Stimulated activated CD4-positive, alpha-beta T cell treated with anti-CD3 and anti-CD28 coated beads, Interleukin-2, amount 100 ng/mL, for 4 hours (primary cell): ENCODE measurements around the gene COG7.
"Not testable (repeated sequence)": the region's sequence is repeated elsewhere in the genome, so short reads cannot be mapped to it uniquely, and the experiment has no call there.

Experiments used
- DNase-seq: peaks from one replicate; pipeline ENCODE4 v3.0.0-alpha.2; 2020; ENCODE audit warnings: low read depth

The COG7 gene

DNA sequence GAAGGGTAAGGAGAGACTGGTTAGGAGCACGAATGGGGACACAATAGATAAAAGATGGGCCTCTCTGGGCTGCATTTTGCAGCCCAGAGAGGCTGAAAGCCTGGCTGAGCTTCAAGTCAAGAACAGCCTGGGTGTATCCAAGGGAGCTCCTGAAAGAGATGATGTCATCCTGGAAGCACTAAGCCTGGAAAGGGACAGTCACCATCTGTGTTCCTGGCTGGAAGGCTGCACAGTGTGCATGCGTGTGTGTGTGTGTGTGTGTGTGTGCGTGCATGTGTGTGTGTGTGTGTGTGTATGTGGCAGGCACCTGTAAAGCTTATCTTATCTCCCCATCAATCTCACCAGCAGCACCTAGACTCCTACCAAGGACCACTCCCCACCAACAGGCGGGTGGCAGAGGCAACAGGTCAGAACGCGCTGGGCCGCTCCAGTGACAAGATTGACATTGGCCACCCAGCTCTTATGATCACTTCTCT is 44.1 kb downstream of the COG7 start:
- DNase-seq = no peak

DNA sequence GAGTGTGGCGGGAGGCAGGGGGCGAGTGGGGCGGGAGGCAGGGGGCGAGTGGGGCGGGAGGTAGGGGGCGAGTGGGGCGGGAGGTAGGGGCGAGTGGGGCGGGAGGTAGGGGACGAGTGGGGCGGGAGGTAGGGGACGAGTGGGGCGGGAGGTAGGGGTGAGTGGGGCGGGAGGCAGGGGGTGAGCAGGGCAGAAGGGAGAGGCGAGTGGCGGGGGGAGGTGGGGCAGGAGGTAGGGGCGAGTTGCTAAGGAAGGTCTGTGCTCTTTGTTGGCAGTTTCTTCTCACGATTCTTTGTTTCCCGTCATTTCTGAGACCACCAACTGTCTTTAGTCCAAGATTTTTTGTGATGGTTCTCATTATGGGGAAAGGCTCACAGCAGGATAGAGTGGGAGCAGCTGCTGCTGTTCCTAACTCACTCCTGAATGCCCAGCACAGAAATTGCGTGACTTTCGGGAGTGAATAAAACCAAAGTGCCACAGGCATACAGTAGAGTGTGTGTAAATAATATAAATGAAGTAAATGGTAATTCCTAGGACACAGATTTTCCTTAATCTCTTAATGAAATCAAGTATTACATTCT is 44.7 kb downstream of the COG7 start:
- DNase-seq = no peak

DNA sequence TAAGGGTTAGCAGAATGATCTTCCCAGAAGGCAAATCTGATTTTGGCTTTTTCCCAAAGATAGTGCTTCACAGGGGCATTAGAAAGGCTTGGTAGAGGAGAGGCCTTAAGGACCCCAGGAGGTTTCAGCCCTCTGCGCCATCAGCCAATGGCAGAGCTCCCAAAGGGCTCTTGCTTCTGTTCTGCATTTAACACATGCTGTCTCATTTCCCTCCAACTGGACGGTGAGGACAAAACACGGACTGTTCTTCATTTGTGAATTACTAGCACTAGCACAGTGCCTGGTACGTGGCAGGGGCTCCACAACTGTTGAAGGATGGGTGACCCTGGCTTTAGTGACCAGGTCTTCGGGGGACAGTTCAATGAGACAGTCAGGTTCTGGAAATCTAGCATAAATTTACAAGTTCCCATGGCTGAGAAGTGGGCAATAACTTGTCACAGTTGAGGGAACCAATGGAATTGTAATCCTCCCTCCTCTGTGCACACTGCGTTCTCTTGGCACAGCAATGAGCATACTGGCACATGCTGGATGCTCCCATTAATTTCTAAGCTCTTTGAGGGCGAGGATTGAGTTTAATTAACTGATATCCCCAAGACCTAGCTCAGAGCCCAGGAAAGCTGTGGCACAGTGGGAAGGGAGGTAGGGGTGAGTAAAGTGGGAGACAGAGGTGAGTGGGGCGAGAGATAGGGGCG is 45.4 kb downstream of the COG7 start:
- no peak for DNase-seq

DNA sequence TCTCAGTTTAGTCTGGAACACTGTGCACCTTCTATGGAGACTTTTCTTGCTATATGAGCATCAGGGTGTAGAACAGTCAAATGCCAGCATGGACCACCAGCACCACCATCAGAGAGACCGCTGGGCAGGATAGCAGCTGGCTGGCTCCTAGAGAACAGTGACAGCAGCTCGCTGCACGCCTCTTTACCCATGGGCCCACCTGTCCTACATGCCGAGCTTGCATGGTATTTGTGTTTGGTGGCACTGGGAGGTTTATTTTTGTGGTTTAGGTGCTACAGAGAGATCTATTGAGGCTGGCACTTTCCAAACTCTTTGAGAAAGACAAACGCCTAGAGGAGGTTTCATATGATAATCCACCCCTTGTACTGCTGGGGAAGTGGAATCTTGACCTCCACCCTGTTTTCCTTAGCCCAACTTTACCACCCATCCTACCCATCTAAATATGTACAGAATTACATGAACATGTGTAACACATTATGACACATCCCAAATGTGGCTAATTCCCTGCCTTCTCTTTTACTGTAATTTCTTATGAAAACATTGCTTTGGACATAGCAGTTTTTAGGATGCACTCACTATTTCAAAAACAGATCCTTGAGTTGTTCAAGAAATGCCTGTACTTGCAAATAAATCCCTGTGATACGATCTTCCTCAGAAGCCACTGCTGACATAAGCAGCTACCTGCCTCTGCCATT is 46.3 kb downstream of the COG7 start:
- no peak for DNase-seq

DNA sequence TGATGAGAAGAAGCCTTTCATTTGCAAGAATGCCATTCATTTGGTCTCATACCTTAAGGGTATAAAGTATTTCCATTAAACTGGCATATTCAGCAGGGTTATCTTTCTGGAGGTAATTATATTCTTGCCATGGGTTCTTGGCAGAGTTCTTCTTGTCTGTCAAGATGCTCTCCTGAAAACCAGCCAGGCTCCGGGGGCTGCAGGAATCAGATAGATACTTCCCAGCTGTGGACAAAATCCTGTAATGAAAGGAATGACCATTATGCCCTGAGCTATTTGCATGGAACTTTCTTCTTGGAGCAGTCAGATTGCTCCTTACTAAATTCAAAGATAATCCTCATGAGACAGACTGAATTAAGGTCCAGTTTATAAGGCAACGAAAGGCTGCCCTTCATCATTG is 47.0 kb downstream of the COG7 start:
- DNase-seq = no peak

DNA sequence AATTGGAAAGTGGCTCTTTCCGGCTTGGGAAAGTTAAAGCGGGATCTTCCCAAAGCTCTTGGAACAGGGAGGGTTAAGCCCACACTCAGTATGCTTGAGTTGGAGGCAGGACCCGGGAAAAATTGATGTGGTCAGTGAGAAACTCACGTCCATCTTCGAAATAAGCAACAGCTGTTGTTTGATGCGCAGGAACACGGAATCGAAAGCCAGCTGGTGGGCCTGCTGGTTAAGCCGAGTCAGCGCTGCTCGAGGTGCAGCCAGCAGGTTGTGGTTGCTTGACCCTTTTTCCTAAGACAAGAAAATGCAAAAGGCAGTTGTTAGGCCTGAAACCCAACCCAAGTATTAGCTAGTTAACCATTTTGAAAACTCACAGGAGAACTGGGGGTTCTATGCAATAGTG is 49.4 kb downstream of the COG7 start:
- no peak for DNase-seq

DNA sequence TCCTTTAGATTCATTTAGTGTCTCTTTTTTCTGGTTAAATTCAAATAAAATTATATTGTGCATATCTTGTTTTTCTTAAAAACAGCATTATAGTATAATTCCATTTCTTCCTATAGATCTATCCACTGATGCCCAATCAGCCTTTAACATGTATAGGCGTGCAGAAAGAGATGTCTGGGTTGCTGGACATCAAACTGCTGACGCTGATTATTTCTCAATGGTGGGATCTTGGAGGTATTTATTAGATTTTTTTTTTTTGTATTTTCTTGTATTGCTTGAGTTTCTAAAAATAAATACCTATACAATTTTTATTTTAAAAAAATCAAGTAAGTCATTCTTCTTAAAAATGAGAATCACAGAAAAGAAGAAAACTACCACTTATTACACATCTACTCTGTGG is 50.9 kb downstream of the COG7 start:
- DNase-seq = no peak

DNA sequence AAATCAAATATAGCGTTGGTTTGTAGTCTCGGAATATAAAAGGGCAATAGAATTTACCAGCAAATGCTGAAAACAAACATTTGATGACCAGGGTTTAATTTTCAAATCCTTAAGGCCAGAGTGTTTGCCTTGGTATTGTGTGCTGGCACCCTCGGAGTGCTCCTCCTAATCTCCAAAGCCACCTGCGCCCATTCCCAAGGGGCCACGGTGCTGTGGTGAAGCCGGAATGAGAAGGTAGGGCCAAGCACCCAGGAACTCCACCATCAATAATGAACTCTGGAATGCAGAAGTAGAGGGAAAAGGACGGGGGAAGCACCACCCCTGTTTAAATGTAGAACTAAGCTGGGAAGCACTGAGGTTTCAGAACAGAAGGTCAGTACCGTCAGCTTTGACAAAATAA is 51.9 kb downstream of the COG7 start:
- DNase-seq = no peak

DNA sequence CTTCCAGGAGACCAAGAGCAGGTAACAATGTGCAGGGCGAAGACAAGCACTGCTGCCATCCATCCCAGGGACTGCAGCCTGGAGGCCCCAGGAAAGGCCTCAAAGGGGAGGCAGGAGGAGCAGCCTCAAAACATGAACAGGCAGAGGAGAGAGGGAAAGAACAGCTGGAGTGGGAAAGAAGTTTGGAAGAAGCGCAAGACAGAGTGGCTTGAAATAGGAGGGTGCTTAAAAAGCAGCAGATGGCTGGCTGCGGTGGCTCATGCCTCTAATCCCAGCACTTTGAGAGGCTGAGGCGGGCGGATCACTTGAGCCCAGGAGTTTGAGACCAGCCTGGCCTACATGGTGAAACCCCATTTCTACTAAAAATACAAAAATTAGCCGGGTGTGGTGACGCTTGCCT is 52.5 kb downstream of the COG7 start:
- not testable (repeated sequence) for DNase-seq

DNA sequence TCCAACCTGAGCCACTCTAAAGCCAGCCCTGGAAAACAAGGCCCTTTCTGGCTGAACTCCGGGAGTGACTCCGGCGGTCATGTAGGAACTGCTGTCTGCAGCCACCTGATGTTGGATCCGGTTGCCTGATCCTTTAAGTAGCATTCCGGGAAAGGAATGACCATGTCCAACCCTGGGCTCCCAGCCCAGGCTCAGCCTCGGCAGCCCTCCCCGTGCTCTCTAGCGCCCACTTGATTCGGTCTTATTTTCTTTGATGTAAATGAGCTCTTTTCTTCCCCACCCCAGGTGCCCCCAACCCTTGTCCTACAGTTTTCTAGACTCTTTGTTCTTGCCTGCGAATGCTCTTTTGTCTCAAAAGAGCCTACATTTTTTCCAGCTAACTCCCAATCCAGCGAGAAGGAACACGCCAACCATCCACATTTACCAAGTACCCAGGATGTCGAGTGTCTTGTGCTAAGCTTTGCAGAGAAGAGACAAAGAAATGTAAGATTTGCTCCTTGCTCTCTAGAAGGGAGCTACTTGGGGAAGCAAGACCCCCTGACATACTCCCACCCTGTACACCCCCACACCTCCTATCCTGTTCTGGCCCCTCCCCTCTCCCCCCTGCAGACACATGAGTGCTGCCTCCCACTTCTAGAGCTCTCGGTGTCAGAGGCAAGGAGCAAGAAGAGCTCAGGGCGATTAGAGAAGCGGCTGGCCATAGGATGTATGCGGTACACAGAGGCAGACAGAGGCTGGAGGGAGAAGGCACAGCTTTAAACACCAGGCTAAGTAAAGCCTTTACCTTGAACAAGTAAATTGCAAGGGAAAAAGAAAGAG is 53.8 kb downstream of the COG7 start:
- DNase-seq = no peak

DNA sequence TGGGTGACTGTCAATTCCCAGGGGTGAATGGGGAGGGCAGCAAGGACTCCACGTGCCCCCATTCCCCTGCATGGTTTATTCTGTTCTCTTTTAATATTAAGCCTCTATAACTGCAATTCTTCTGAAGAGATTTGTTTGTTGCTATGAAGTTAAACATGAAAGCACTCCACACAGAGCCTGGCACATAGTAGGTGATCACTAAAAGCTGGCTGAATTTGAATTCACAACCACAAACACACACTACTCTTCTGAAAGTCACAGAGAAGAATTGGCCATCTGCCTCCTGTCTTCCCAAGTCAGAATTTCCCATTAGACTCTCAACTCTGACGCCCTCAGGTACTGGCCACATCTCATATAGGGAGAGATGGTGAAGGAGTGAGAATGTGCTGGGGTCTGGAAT is 55.5 kb downstream of the COG7 start:
- DNase-seq = no peak

DNA sequence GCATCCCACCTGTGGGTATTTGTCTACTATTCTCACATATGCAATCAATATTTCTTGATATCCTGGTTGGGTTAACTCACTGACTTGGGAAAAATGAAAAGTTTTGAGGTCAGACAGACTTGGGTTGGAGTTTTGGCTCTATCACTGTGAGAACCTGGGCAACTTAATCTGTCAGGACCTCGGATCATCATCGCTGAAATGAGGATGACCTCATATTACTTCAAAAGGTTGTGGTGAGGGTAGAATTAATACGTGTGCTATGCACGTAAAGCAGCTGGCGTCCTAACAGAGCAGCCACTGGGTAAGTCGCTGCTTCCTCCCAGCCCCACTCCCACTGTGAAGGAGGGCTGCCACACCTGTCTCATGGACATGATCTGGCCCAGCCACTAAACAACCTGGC is 57.3 kb downstream of the COG7 start:
- no peak for DNase-seq

DNA sequence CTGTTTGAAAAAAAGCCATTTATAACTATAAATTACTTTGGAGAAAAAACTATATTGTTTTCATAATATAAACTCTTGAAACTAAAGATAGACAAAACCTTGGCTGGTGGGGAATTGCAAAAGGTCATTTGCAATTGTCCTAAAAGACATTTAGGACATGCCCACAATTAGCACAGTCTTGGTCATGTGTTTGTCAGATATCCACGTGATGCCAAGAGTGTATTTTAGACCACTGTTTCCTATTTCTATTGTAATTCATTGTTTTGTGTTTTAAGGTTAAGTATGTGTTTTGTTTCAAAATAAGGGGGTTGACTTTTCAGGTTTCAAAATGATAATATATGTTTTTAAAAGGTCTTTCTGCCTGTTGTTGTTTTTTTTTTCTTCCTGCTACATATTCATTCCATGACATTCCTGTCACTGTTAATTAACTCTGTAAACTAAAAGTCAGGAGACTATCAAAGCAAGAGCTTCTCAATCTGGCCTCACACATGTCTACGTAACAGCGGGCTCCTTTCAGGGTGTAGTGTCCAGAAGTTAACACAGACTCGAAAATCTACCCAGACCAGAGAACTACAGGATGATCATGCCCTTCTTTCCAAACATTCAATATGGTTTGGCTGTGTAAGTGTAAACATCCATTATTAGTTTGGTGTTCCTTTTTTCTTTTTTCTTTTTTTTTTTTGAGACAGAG is 58.7 kb downstream of the COG7 start:
- DNase-seq = no peak

DNA sequence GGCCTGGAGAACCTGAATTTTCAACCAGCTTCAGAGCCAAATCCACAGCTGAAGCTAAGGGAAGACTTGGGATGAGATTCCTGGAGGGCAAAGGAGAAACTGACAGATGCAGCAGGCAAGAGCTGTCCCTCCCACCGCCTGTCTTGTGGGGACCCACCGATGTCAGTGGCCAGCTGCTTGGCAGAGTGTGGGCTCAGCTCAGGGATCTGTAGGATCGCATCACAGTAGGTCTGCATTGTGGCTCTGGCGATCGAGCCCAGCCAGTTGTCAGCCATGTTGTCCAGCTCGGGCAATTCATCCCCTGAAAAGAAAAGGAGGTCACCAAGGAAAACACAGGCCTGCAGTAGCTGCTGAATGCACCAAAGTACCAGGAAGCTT is 60.8 kb downstream of the COG7 start:
- DNase-seq = no peak

DNA sequence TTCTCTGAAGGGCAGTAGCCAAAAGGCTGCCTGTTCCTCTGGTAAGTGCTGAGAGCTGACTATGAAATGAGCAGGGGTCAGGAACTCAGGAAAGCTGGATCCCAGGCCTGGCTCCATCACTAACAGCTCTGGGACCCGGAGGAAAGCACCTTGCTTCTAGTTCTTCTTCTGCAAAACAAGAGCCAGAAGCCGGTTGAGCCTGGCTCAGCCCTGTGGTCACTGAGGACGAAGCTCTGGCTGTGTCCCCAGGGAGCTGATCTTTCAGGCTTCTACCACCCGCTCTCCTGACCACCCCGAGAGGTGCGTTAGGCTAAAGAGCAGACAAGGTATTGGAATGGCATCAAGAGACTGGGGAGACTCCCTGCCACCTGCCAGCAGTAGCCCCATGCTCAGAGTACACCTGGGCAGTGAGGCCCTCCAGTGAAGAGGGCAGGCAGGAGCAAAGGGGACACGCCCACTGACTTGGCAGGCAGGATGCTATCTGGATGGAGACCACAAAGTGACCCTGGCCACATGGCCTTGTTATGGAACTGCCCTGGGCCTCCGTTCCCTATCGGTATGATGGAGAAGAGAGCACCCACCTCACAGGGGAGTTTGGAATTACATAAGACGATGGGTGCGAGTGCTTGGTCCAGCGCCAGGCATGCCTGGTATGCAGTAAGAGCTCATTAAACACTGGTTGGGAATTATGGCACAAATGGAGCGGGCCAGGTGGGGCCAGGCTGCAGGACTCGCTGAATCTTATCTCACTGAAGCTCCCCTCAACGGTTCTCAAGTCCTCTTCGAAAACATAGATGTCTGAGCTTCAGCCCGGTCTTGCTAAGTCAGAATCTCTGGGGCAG is 61.4 kb downstream of the COG7 start:
- no peak for DNase-seq

DNA sequence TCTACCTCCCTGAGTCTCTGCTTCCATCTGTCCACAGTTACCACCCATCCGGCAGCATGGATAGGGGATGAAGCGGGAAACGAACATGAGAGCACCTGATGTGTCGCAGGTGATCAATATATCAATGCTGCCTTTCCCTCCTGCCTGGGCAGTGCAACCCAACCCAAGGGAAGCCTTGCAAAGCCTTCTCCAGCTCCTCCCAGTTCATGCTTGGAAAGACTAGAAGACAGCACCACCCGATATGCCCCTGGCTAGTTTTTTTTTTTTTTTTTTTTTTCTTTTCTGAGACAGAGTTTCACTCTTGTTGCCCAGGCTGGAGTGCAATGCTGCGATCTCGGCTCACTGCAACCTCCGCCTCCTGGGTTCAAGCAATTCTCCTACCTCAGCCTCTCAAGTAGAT is 63.1 kb downstream of the COG7 start:
- DNase-seq = not testable (repeated sequence)

DNA sequence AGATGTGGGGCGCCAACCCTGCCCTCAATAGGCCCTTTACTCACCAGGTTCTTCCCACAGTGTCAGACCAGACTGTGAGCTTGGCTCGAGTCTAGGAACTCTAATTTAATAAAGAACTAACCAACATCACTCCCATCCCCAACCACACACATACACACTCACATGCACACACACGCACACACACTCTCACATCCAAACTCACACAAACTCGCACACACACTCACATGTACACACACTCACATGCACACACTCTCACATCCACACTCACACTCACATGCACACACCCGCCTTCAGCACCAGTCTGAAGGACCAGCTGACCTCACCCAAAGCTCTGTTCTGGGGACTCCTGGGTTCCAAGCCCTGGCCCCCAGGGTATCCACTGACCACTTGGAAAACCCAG is 63.8 kb downstream of the COG7 start:
- DNase-seq = no peak

DNA sequence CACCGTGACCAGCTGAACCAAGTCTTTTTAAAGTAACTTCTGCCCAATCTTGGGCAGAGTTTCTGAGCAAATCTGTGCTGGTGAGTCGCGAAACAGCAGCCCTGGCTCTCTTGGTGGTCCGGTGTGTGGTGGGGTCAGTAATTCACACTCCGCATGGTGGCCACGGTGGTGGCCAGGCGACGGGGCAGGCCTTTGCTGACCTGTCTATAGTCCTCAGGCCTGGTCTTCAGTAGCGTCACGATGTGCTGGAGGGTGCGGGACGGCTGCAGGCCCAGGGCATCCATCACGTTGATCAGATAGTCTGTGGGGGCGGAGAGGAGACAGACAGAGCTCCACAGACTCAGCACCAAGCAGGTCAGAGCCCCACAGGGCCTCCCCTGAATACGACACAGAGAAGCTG is 64.2 kb downstream of the COG7 start:
- no peak for DNase-seq

DNA sequence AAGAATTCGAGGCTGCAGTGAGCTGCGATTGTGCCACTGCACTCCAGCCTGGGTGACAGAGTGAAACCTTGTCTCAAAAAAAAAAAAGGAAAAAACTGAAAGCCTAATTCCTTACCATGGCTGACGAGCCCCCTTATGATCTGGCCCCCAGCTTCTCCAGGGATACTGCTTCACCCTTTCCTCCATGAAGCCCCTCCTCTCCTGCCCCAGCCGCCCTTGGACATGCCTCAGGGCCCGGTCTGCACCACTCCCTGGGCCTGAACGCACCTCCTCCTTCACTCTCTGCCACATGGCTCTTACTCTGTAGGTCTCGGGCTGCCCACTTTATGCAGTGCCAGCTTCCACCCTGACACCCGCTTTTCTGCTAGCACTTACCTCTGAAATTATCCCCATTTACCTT is 65.3 kb downstream of the COG7 start:
- no peak for DNase-seq

DNA sequence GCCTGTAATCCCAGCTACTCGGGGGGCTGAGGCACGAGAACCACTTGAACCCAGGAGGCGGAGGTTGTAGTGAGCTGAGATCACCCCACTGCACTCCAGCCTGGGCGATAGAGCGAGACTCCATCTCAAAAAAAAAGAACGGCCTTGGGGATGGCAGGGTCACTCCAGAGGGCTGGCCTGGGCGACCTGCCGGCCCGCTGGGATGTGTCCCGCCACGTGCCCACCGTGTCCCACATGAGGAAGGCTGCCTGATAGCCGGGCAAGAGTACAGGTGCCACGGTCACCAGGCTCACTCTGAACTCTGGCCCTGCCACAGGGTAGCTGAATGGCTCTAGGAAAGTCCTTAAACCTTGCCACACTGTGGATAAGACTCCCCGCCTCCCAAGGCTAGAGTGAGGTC is 67.5 kb downstream of the COG7 start:
- DNase-seq = no peak

DNA sequence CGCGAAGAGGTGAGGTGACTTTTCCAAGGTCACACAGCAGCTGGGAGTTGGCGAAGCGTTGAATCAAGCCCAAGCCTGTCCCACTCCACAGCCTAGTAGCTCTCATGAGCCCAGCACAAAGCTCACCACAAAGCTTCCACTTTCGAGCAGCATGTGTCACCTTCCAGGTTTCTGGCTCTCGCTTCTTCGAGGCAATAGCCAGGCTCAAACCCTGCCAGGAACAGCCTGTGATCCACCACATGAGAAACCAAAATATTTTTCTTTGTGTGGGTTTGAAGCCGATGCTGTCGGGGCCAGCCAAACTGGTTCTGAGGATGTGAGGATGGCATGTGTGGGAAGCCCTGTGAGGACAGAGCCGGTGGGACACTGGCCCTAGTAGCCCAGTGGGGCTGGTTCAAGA is 68.1 kb downstream of the COG7 start:
- no peak for DNase-seq
